Kidney capillary endothelial cell (primary cell): ENCODE measurements around the gene KATNAL1.
A peak's percentile ranks its signal among the peaks of the same experiment; 100 is the strongest.
"Not testable (repeated sequence)": the region's sequence is repeated elsewhere in the genome, so short reads cannot be mapped to it uniquely, and the experiment has no call there.

Experiments
- DNase-seq: peaks from one replicate; pipeline ENCODE4 v3.0.0-alpha.2; 2018; ENCODE audit warnings: low spot score

KATNAL1 gene

GRCh38 chr13:30211745-30212144 lies 95.6 kb downstream of the KATNAL1 start:
- DNase-seq, result no peak

- no peak for DNase-seq
Measured at GRCh38 chr13:30204564-30204963, 102.8 kb downstream of the KATNAL1 start.

GRCh38 chr13:30196025-30196424 lies 111.3 kb downstream of the KATNAL1 start:
- DNase-seq, result peak; percentile 73

- DNase-seq, result no peak
Measured at GRCh38 chr13:30194906-30195305, 112.4 kb downstream of the KATNAL1 start.

- DNase-seq, result no peak
Measured at GRCh38 chr13:30193279-30194234, 113.8 kb downstream of the KATNAL1 start.

- DNase-seq, result no peak
Measured at GRCh38 chr13:30192320-30193093, 114.8 kb downstream of the KATNAL1 start.

GRCh38 chr13:30191491-30192100 lies 115.8 kb downstream of the KATNAL1 start:
- peak; percentile 35 for DNase-seq

- no peak for DNase-seq
Measured at GRCh38 chr13:30186634-30187415, 120.5 kb downstream of the KATNAL1 start.

GRCh38 chr13:30181888-30182651 lies 125.3 kb downstream of the KATNAL1 start:
- DNase-seq, result no peak

- DNase-seq, result no peak
Measured at GRCh38 chr13:30179597-30180276, 127.6 kb downstream of the KATNAL1 start.

- no peak for DNase-seq
Measured at GRCh38 chr13:30178976-30179375, 128.4 kb downstream of the KATNAL1 start.

- DNase-seq, result no peak
Measured at GRCh38 chr13:30175166-30175565, 132.2 kb downstream of the KATNAL1 start.

- DNase-seq, result not testable (repeated sequence)
Measured at GRCh38 chr13:30174250-30174649, 133.1 kb downstream of the KATNAL1 start.

GRCh38 chr13:30173303-30173610 lies 134.1 kb downstream of the KATNAL1 start:
- no peak for DNase-seq

- DNase-seq, result no peak
Measured at GRCh38 chr13:30172593-30173302, 134.6 kb downstream of the KATNAL1 start.

- no peak for DNase-seq
Measured at GRCh38 chr13:30170569-30170968, 136.8 kb downstream of the KATNAL1 start.

GRCh38 chr13:30169442-30169841 lies 137.9 kb downstream of the KATNAL1 start:
- DNase-seq, result no peak

- DNase-seq, result peak; percentile 27
Measured at GRCh38 chr13:30165796-30166195, 141.6 kb downstream of the KATNAL1 start.

- DNase-seq, result no peak
Measured at GRCh38 chr13:30165071-30165470, 142.3 kb downstream of the KATNAL1 start.

- no peak for DNase-seq
Measured at GRCh38 chr13:30164146-30164545, 143.2 kb downstream of the KATNAL1 start.
